GM21529 (cell line): ENCODE measurements around the gene ARHGEF28.
A peak's percentile ranks its signal among the peaks of the same experiment; 100 is the strongest.

Source experiments
- ATAC-seq: cut with Tn5 transposase; IDR thresholded peaks from one replicate; pipeline ENCODE4 v1.9.1; 2021; ENCODE audit not compliant: unreplicated experiment

Gene ARHGEF28

GRCh38 chr5:73623060-73623459, 2.9 kb upstream of the ARHGEF28 start:
- no peak for ATAC-seq

GRCh38 chr5:73623901-73624404, 2.0 kb upstream of the ARHGEF28 start:
- no peak for ATAC-seq

GRCh38 chr5:73624888-73625287, 1.1 kb upstream of the ARHGEF28 start:
- no peak for ATAC-seq

- no peak for ATAC-seq
Measured at GRCh38 chr5:73625372-73625943, 538 bp upstream of the ARHGEF28 start.

- no peak for ATAC-seq
Measured at GRCh38 chr5:73626814-73627313, 868 bp downstream of the ARHGEF28 start.

GRCh38 chr5:73629456-73629855, 3.5 kb downstream of the ARHGEF28 start:
- ATAC-seq = no peak

GRCh38 chr5:73630765-73631164, 4.8 kb downstream of the ARHGEF28 start:
- no peak for ATAC-seq

GRCh38 chr5:73631500-73631899, 5.5 kb downstream of the ARHGEF28 start:
- ATAC-seq = no peak

GRCh38 chr5:73633060-73633459, 7.1 kb downstream of the ARHGEF28 start:
- ATAC-seq = no peak

GRCh38 chr5:73636408-73636807, 10.4 kb downstream of the ARHGEF28 start:
- ATAC-seq = no peak

GRCh38 chr5:73637565-73637964, 11.6 kb downstream of the ARHGEF28 start:
- no peak for ATAC-seq

GRCh38 chr5:73638344-73639095, 12.5 kb downstream of the ARHGEF28 start:
- ATAC-seq = no peak

GRCh38 chr5:73640861-73641320, 14.9 kb downstream of the ARHGEF28 start:
- ATAC-seq = no peak

GRCh38 chr5:73641811-73642210, 15.8 kb downstream of the ARHGEF28 start:
- no peak for ATAC-seq

GRCh38 chr5:73642344-73642743, 16.3 kb downstream of the ARHGEF28 start:
- ATAC-seq = no peak

GRCh38 chr5:73644385-73644963, 18.5 kb downstream of the ARHGEF28 start:
- ATAC-seq = no peak

GRCh38 chr5:73647721-73648120, 21.7 kb downstream of the ARHGEF28 start:
- no peak for ATAC-seq

- ATAC-seq = no peak
Measured at GRCh38 chr5:73648515-73648914, 22.5 kb downstream of the ARHGEF28 start.

- no peak for ATAC-seq
Measured at GRCh38 chr5:73649926-73650325, 23.9 kb downstream of the ARHGEF28 start.

- no peak for ATAC-seq
Measured at GRCh38 chr5:73652391-73652790, 26.4 kb downstream of the ARHGEF28 start.

GRCh38 chr5:73654171-73654811, 28.3 kb downstream of the ARHGEF28 start:
- ATAC-seq = peak; percentile 59
